ENCODE results near the gene MUC4. TPM values are rescaled to one million over a fixed set of nuclear protein-coding genes. Genes with fewer than 3 reads are reported as not detected.

Gene MUC4
- polyA plus RNA-seq, 1 of the 3 experiments (the other 2 are of a cell fraction) = 0.07 TPM

- no peak overlapping the region for H2AFZ ChIP-seq (ENCODE audit: low read depth)
- DNase-seq = no peak
- H3K27me3 ChIP-seq (ENCODE audit: insufficient read depth) = no peaks in the 10 kb centered on the region
- H3K4me3 ChIP-seq (ENCODE audit: low read depth in 2 of 2, low read length in 1 of 2) = no peak overlapping the region
- no peaks in the 10 kb centered on the region for H3F3A ChIP-seq (replicated peaks; ENCODE audit: insufficient read depth)
- 67% methylated on average over 10 of the region's 10 CpGs for WGBS (ENCODE audit: low lambda C conversion rate)
- ChIA-PET CTCF (no interaction called here), POLR2A (no interaction called here)
- no peaks in the 10 kb centered on the region for H4K20me1 ChIP-seq (ENCODE audit: insufficient read depth)
- no peaks in the 10 kb centered on the region for H3K4me1 ChIP-seq (ENCODE audit: control insufficient read depth in 1 of 2, insufficient read depth in 2 of 2, low read depth in 1 of 2, low read length in 1 of 2)
- TF ChIP-seq REST (IDR thresholded peaks at IDR 0.05; ENCODE audit: low read depth, low read length) (no peak), RFX5 (IDR thresholded peaks at IDR 0.05; ENCODE audit: low read length) (no peak), MXI1 (IDR thresholded peaks at IDR 0.05; ENCODE audit: low read depth, low read length) (no peak), FOSL2 (IDR thresholded peaks at IDR 0.05; ENCODE audit: borderline replicate concordance, low read depth) (no peak), RCOR1 (IDR thresholded peaks at IDR 0.05; ENCODE audit: low read length) (no peak), JUND (IDR thresholded peaks at IDR 0.05) (no peak), FOXJ3 (CRISPR knock-in tag; IDR thresholded peaks at IDR 0.05) (no peak), GABPA (IDR thresholded peaks at IDR 0.05; ENCODE audit: low read depth) (no peak), CHD2 (IDR thresholded peaks at IDR 0.05; ENCODE audit: low read length, partially characterized antibody) (no peak), TEAD4 (IDR thresholded peaks at IDR 0.05; ENCODE audit: borderline replicate concordance, insufficient read depth) (no peak), FOXM1 (IDR thresholded peaks at IDR 0.05; ENCODE audit: low read depth) (no peak), CTCF (IDR thresholded peaks at IDR 0.05) (no peak), USF2 (IDR thresholded peaks at IDR 0.05; ENCODE audit: borderline replicate concordance, low read depth, low read length) (no peak), MEF2A (IDR thresholded peaks at IDR 0.05; ENCODE audit: borderline replicate concordance, low read depth) (no peak), NRF1 (IDR thresholded peaks at IDR 0.05; ENCODE audit: low read depth, low read length) (no peak)
- H3K9me2 ChIP-seq = no peaks in the 10 kb centered on the region
- H3K9ac ChIP-seq = no peak overlapping the region
- H3K9me3 ChIP-seq = no peaks in the 10 kb centered on the region
- no peak overlapping the region for H3K4me2 ChIP-seq
- no peaks in the 10 kb centered on the region for H3K79me2 ChIP-seq (ENCODE audit: insufficient read depth)
- no peak overlapping the region for H3K27ac ChIP-seq (ENCODE audit: low read depth in 2 of 2, low read length in 1 of 2)
- no peaks in the 10 kb centered on the region for H3K36me3 ChIP-seq (replicated peaks in 1 of 2; ENCODE audit: control insufficient read depth in 1 of 2, insufficient read depth in 2 of 2, low read length in 1 of 2)
Measured at GRCh38 chr3:195767792-195768191, 43.9 kb downstream of the MUC4 start.
